ENCODE results near the gene KRT31.

The KRT31 gene

DNA sequence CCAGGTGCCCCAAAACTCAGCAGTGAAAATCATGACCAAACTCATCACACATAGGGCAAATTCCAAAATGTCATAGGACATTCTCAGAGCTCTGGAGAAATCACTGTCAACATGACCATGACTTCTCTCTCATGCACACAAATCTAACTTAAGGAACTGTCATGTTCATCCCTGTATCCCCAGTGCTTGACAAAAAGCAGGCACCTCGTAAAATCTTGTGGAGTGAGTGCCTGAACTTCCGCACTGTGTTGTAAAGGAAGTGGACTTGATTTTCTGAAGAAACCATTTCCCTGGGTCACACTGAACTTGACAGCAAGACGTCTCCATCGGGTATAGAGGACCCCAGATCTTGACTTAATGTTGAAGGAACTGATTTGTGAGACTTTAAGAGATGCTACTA is 24.2 kb upstream of the KRT31 start:
- Histone ChIP-seq H3K27ac (ENCODE audit: low read depth, low read length, poor library complexity, severe bottlenecking) (no peak overlapping the region), H3K79me2 (ENCODE audit: insufficient read depth, low read length) (no peaks in the 10 kb centered on the region), H4K20me1 (ENCODE audit: insufficient read depth, low read length) (no peaks in the 10 kb centered on the region), H3K4me3 (ENCODE audit: low read depth, low read length, poor library complexity, severe bottlenecking) (no peak overlapping the region), H3K9ac (ENCODE audit: low read length) (no peak overlapping the region), H3K9me2 (ENCODE audit: low read depth, low read length) (no peaks in the 10 kb centered on the region), H3K27me3 (ENCODE audit: insufficient read depth, low read length) (no peaks in the 10 kb centered on the region), H2AFZ (ENCODE audit: low read length) (no peak overlapping the region), H3F3A (ENCODE audit: insufficient read depth, low read length) (no peaks in the 10 kb centered on the region), H3K4me2 (ENCODE audit: low read length) (no peak overlapping the region), H3K4me1 (ENCODE audit: insufficient read depth, low read length, severe bottlenecking) (no peaks in the 10 kb centered on the region), H3K36me3 (ENCODE audit: insufficient read depth, low read length) (no peaks in the 10 kb centered on the region), H3K9me3 (ENCODE audit: low read length) (no peaks in the 10 kb centered on the region)
- no peak for TF ChIP-seq EZH2 (IDR thresholded peaks at IDR 0.05; ENCODE audit: borderline replicate concordance, low read length)
- TF ChIP-seq, protein P1, sequence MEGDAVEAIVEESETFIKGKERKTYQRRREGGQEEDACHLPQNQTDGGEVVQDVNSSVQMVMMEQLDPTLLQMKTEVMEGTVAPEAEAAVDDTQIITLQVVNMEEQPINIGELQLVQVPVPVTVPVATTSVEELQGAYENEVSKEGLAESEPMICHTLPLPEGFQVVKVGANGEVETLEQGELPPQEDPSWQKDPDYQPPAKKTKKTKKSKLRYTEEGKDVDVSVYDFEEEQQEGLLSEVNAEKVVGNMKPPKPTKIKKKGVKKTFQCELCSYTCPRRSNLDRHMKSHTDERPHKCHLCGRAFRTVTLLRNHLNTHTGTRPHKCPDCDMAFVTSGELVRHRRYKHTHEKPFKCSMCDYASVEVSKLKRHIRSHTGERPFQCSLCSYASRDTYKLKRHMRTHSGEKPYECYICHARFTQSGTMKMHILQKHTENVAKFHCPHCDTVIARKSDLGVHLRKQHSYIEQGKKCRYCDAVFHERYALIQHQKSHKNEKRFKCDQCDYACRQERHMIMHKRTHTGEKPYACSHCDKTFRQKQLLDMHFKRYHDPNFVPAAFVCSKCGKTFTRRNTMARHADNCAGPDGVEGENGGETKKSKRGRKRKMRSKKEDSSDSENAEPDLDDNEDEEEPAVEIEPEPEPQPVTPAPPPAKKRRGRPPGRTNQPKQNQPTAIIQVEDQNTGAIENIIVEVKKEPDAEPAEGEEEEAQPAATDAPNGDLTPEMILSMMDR (IDR thresholded peaks at IDR 0.05; ENCODE audit: low read length) = no peak

DNA sequence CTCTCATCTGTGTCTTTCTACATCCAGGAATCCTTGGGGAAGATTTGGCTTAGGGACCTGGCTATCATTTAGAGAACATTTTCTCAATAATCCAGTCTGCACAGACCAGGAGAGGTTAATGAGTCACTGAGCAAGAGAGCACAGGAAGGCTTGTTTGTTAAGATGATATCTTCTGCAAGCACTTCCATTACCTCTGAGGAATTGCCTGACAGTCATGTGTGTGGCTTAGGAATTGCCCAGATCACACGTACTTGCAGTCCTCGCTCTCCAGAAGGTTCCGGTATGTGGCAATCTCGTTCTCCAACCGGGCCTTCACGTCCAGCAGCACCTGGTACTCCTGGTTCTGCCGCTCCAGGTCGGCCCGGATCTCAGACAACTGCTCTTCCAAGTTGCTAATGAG is 23.7 kb upstream of the KRT31 start:
- Histone ChIP-seq H3K4me3 (ENCODE audit: low read depth, low read length, poor library complexity, severe bottlenecking) (no peak overlapping the region), H3K36me3 (ENCODE audit: insufficient read depth, low read length) (no peaks in the 10 kb centered on the region), H3K9me3 (ENCODE audit: low read length) (no peaks in the 10 kb centered on the region), H3K9ac (ENCODE audit: low read length) (no peak overlapping the region), H3F3A (ENCODE audit: insufficient read depth, low read length) (no peaks in the 10 kb centered on the region), H3K27ac (ENCODE audit: low read depth, low read length, poor library complexity, severe bottlenecking) (no peak overlapping the region), H2AFZ (ENCODE audit: low read length) (no peak overlapping the region), H3K9me2 (ENCODE audit: low read depth, low read length) (no peaks in the 10 kb centered on the region), H3K27me3 (ENCODE audit: insufficient read depth, low read length) (no peaks in the 10 kb centered on the region), H3K4me1 (ENCODE audit: insufficient read depth, low read length, severe bottlenecking) (no peaks in the 10 kb centered on the region), H3K4me2 (ENCODE audit: low read length) (no peak overlapping the region), H4K20me1 (ENCODE audit: insufficient read depth, low read length) (no peaks in the 10 kb centered on the region), H3K79me2 (ENCODE audit: insufficient read depth, low read length) (no peaks in the 10 kb centered on the region)
- TF ChIP-seq EZH2 (IDR thresholded peaks at IDR 0.05; ENCODE audit: borderline replicate concordance, low read length) = no peak
- TF ChIP-seq, protein P1 (IDR thresholded peaks at IDR 0.05; ENCODE audit: low read length) = no peak

DNA sequence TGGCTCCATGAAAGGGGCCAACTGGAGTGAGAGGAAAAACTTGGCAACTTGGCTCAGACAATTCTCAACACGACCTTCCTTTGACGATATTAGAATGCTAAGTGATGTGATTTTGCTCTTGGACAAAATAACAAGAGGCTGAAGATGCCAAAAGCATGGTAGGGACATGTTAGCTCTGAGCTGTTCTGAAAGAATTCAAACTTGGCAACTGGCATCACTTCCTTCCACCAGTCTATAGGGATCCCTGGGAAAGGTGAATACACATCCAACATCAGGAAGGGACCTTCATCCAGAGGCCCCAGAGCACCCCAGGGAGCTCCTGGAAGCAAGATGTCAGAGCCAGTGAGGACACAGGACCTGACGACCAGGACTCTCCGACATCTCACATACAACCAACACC is 22.7 kb upstream of the KRT31 start:
- Histone ChIP-seq H4K20me1 (ENCODE audit: insufficient read depth, low read length) (no peaks in the 10 kb centered on the region), H3K9me2 (ENCODE audit: low read depth, low read length) (no peaks in the 10 kb centered on the region), H3K9me3 (ENCODE audit: low read length) (no peaks in the 10 kb centered on the region), H3K27me3 (ENCODE audit: insufficient read depth, low read length) (no peaks in the 10 kb centered on the region), H3K36me3 (ENCODE audit: insufficient read depth, low read length) (no peaks in the 10 kb centered on the region), H3K4me3 (ENCODE audit: low read depth, low read length, poor library complexity, severe bottlenecking) (no peak overlapping the region), H3K79me2 (ENCODE audit: insufficient read depth, low read length) (no peaks in the 10 kb centered on the region), H3K27ac (ENCODE audit: low read depth, low read length, poor library complexity, severe bottlenecking) (no peak overlapping the region), H3K9ac (ENCODE audit: low read length) (no peak overlapping the region), H2AFZ (ENCODE audit: low read length) (no peak overlapping the region), H3K4me1 (ENCODE audit: insufficient read depth, low read length, severe bottlenecking) (no peaks in the 10 kb centered on the region), H3F3A (ENCODE audit: insufficient read depth, low read length) (no peaks in the 10 kb centered on the region), H3K4me2 (ENCODE audit: low read length) (no peak overlapping the region)
- TF ChIP-seq EZH2 (IDR thresholded peaks at IDR 0.05; ENCODE audit: borderline replicate concordance, low read length) = no peak
- TF ChIP-seq, protein P1 (IDR thresholded peaks at IDR 0.05; ENCODE audit: low read length) = no peak
